K562 (cell line): ENCODE data around the gene SVIL. TPM values are rescaled to one million over a fixed set of nuclear protein-coding genes. Genes with fewer than 3 reads are reported as not detected.
A peak's percentile ranks its signal among the peaks of the same experiment; 100 is the strongest.

Source experiments
- ATAC-seq: fragments of 200-7000 bp; cut with Tn5 transposase; 3 replicates; pipeline ENCODE4 v1.9.1; 2020; ENCODE audit warnings: moderate library complexity
- BruUV-seq: library from RNA; stranded (reverse); fragments of 400-500 nt; replicated peaks from 2 replicates; lab custom pipeline; 2021; lab: Mats Ljungman, UMichigan
- CTCF ChIA-PET: fragments of 300-600 bp; formaldehyde crosslinking; extraction: SDS; loops from one replicate; lab custom pipeline; 2021; ENCODE audit warnings: low intra/inter-chr PET ratio; lab: Yijun Ruan, JAX
- POLR2A ChIA-PET: fragments of 300-600, 350-650 bp; sonication (Branson Sonifier 250); formaldehyde crosslinking; extraction: SDS; loops from one replicate; lab custom pipeline; 2021; ENCODE audit warnings: antibody characterized with exemption, inconsistent platforms; lab: Yijun Ruan, JAX
- DNase-seq, 4 experiments: peaks; one replicate each; pipeline versions ENCODE4 v3.0.0 to v3.0.0-alpha.2; 2011 to 2018; ENCODE audit warnings: low spot score in 3 of 4, mixed read lengths in 3 of 4; ENCODE audit errors: extremely low read depth in 1 of 4
- FAIRE-seq: peaks from 2 replicates; lab custom pipeline; 2011; peaks lifted over from hg19 to GRCh38; lab: Jason Lieb, UNC
- H2AFZ ChIP-seq: 2 replicates; pipeline ENCODE4 v1.6.0; 2011; ENCODE audit warnings: low read depth, low read length, control low read depth, inconsistent platforms
- H3K27ac ChIP-seq: fragments of 200-600 bp; 3 replicates; pipeline ENCODE4 v1.8.0; 2011; ENCODE audit warnings: low read depth, mild to moderate bottlenecking, control low read depth, inconsistent platforms, low read length, moderate library complexity, mixed read lengths; ENCODE audit errors: extremely low read depth
- H3K27me3 ChIP-seq, 2 experiments: fragments of 300-600 bp in 1 of 2; 2 replicates in 1 of 2; 3 replicates in 1 of 2; pipeline versions ENCODE4 v1.6.0 to v1.8.0; 2011; ENCODE audit warnings: inconsistent platforms in 2 of 2, low read length in 2 of 2, mild to moderate bottlenecking in 1 of 2, mixed read lengths in 1 of 2, moderate library complexity in 1 of 2; ENCODE audit not compliant: control insufficient read depth in 2 of 2, insufficient read depth in 2 of 2
- H3K36me3 ChIP-seq: fragments of 300-600 bp; 3 replicates; pipeline ENCODE4 v1.8.0; 2011; ENCODE audit warnings: mild to moderate bottlenecking, low read length, inconsistent platforms; ENCODE audit not compliant: control insufficient read depth, insufficient read depth
- H3K4me1 ChIP-seq, 2 experiments: fragments of 200-600 bp in 1 of 2; replicated peaks in 1 of 2; 2 replicates in 1 of 2; 3 replicates in 1 of 2; pipeline versions ENCODE4 v1.5.1 to v1.8.0; 2011; ENCODE audit warnings: inconsistent platforms in 2 of 2, low read length in 2 of 2, mild to moderate bottlenecking in 1 of 2, mixed read lengths in 1 of 2, moderate library complexity in 1 of 2; ENCODE audit not compliant: control insufficient read depth in 2 of 2, insufficient read depth in 2 of 2
- H3K4me2 ChIP-seq: 2 replicates; pipeline ENCODE4 v1.6.1; 2011; ENCODE audit warnings: low read length, control low read depth, inconsistent platforms, mixed read lengths; ENCODE audit not compliant: insufficient read depth
- H3K4me3 ChIP-seq: fragments of 200-600 bp; sonication (generic), shearing (Covaris generic); 2 replicates; pipeline ENCODE4 v1.5.1; 2016; ENCODE audit warnings: control low read depth, inconsistent platforms
- H3K79me2 ChIP-seq: fragments of 200-600 bp; 3 replicates; pipeline ENCODE4 v1.8.0; 2011; ENCODE audit warnings: low read length, inconsistent platforms; ENCODE audit not compliant: control insufficient read depth, insufficient read depth
- H3K9ac ChIP-seq, 2 experiments: 2 replicates each; pipeline versions ENCODE4 v1.6.0 to v1.6.1; 2011; ENCODE audit warnings: low read depth in 2 of 2, low read length in 2 of 2, control low read depth in 1 of 2, inconsistent platforms in 1 of 2, mild to moderate bottlenecking in 1 of 2, mixed read lengths in 1 of 2; ENCODE audit not compliant: insufficient read depth in 1 of 2
- H3K9me1 ChIP-seq: one replicate; pipeline ENCODE4 v1.6.0; 2011; ENCODE audit warnings: inconsistent platforms, mild to moderate bottlenecking, low read length, moderate library complexity; ENCODE audit not compliant: control insufficient read depth, insufficient read depth
- H3K9me3 ChIP-seq: replicated peaks from 2 replicates; pipeline ENCODE4 v1.5.1; 2011; ENCODE audit warnings: low read depth, low read length, inconsistent platforms; ENCODE audit not compliant: control insufficient read depth, insufficient read depth
- H4K20me1 ChIP-seq: replicated peaks from 2 replicates; pipeline ENCODE4 v1.6.1; 2011; ENCODE audit warnings: low read length, inconsistent platforms, mixed read lengths; ENCODE audit not compliant: control insufficient read depth, insufficient read depth
- C11orf30 ChIP-seq: fragments of 450-650 bp; IDR thresholded peaks from 2 replicates; pipeline ENCODE4 v1.6.1; 2016; ENCODE audit warnings: low read depth, mild to moderate bottlenecking
- CSDE1 ChIP-seq, 2 experiments: fragments of 450-650 bp; IDR thresholded peaks; 2 replicates each; pipeline ENCODE4 v1.6.1; 2016; ENCODE audit warnings: mild to moderate bottlenecking in 1 of 2
- FOSL1 ChIP-seq: fragments of 200-800 bp; sonication (Bioruptor generic); conservative IDR thresholded peaks from 2 replicates; pipeline ENCODE4 v1.6.1; 2016; ENCODE audit warnings: missing genetic modification characterization, missing compliant biosample characterization
- JUND ChIP-seq, 2 experiments: IDR thresholded peaks; 2 replicates in 1 of 2; 3 replicates in 1 of 2; pipeline ENCODE4 v1.6.1; 2011; ENCODE audit warnings: borderline replicate concordance in 2 of 2, low read depth in 2 of 2, low read length in 2 of 2, improper control_type of control experiment in 1 of 2, missing biosample characterization in 1 of 2, missing genetic modification characterization in 1 of 2, missing genetic modification reagents in 1 of 2
- ZNF316 ChIP-seq: fragments of 450-650 bp; IDR thresholded peaks from 2 replicates; pipeline ENCODE4 v1.6.1; 2016
- WGBS: fragments of 100-300 bp; shearing (Covaris generic); methylation state at CpG from one replicate; pipeline ENCODE4 v1.1.6; 2016; ENCODE audit warnings: low coverage, mixed read lengths; ENCODE audit not compliant: insufficient coverage; ENCODE audit errors: missing lambda C conversion rate; 5-methylcytosine and 5-hydroxymethylcytosine counted together
- in situ Hi-C: fragments of 300-500 bp; cut with MboI; formaldehyde crosslinking; loops from 4 replicates; pipeline ENCODE4 v1.15.0; 2018; ENCODE audit warnings: inconsistent platforms, mixed read lengths
- intact Hi-C: fragments of 100-400 bp; cut with micrococcal nuclease; formaldehyde crosslinking; loops from 2 replicates; pipeline ENCODE4 v1.14.2; 2022
- polyA plus RNA-seq, 8 experiments: library from polyadenylated mRNA; depleted of rRNA in 4 of 8; stranded (reverse) in 5 of 8; unstranded in 3 of 8; fragments of >200 nt; fragmentation: Nextera tagmentation in 2 of 8; fragmentation: Illumina TruSeq in 1 of 8; extraction: Ambion mirVana in 2 of 8; extraction: Trizol in 1 of 8; gene quantifications; 2 replicates each; pipeline versions ENCODE4 v1.2.1 to v1.2.3, GENCODE V29; 2011 to 2014; ENCODE audit warnings: inconsistent platforms in 1 of 8, missing spikeins in 1 of 8
- total RNA-seq, 7 experiments: library from RNA; depleted of rRNA in 6 of 7; stranded (reverse); fragments of >200 nt in 6 of 7; fragmentation: Illumina TruSeq in 2 of 7; extraction: Trizol in 2 of 7; gene quantifications; 2 replicates each; pipeline versions ENCODE4 v1.2.1 to v1.2.3, GENCODE V29; 2011 to 2021; ENCODE audit warnings: low replicate concordance in 1 of 7
- TF ChIP-seq, protein P1 (sequence below), 2 experiments: fragments of 450-650 bp in 1 of 2; sonication (generic) in 1 of 2; formaldehyde crosslinking in 1 of 2; IDR thresholded peaks in 1 of 2; conservative IDR thresholded peaks in 1 of 2; 2 replicates each; pipeline versions ENCODE4 v1.6.1 to v1.8.1; 2016 to 2023; ENCODE audit warnings: mild to moderate bottlenecking in 2 of 2, moderate library complexity in 2 of 2, inconsistent platforms in 1 of 2, missing genetic modification reagents in 1 of 2

Gene SVIL
- total and polyA plus RNA-seq, 9 of the 15 experiments (the other 6 are each of a cell fraction or from before 2014, with no cell fraction given): under 0.01 to 0.18 (median 0.05) TPM; not detected in 3

DNA sequence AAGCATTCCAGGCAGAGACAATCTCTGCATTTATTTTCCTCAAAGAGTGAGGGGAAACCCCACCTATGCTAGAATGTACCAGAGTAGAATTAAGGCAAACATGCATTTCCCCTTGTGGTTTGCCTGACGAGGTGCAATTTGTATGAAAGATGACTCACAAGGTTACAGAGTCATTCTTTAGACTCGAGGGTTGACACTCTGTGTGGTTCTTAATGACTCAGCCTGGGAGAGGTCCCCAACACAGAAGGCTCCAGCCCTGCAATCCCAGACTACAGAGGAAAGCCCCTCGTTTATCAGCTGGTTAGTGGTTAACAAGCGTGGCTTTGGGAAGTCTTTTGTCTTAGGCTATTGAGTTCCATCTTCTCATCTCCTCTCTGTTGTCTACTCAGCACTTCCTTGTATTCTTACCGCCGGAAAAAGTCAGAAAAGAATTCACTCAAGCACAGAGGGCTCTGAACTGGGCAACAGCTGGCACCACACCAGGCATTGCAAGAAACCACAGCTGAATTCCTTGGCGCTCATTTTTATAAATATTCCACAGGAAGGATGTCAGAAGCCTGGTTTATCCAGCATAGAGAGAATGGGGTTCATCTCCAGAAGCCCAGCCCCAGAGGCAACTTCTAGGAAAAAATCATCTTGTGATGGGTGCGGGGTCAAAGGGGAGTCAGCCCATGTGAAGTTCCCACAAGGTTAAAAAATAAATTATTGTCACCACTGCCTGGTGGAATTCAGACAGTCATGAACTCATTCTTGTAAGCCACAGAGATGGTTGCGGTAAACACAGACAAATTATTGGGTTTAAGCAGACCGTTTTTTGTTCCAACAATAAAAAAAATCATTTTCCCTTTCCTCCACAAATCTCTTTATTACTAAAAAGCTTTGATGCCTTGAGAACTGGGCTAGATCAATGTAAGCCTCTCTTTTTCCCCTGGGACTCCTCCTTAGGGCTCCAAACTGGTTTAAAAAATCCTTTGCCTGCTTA lies 24.5 kb upstream of the SVIL start:
- intact Hi-C loops: no loop called here
- H3K4me2 ChIP-seq: no peak overlapping the region

More for the DNA sequence above, 24.5 kb upstream of the SVIL start:
- Histone ChIP-seq H3K79me2 (no peaks in the 10 kb centered on the region), H3K4me1 (no peaks in the 10 kb centered on the region), H3K27ac (no peak overlapping the region), H3K36me3 (no peaks in the 10 kb centered on the region), H3K4me3 (no peak overlapping the region), H3K27me3 (no peaks in the 10 kb centered on the region)
- ChIA-PET CTCF (no interaction called here), POLR2A (no interaction called here)
- ATAC-seq: no peak
- in situ Hi-C loops: no loop called here
- TF ChIP-seq, protein P1, sequence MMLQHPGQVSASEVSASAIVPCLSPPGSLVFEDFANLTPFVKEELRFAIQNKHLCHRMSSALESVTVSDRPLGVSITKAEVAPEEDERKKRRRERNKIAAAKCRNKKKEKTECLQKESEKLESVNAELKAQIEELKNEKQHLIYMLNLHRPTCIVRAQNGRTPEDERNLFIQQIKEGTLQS (IDR thresholded peaks at IDR 0.05): peak; percentile 60
- TF ChIP-seq, protein P1 (CRISPR knock-in tag; conservative IDR thresholded peaks at IDR 0.05): no peak
- TF ChIP-seq C11orf30 (0 out of 2 replicates have a peak, but pooled peaks have one; percentile 10), CSDE1 (IDR thresholded peaks at IDR 0.05) (no peak), JUND (IDR thresholded peaks at IDR 0.05; ENCODE audit: borderline replicate concordance, low read depth, low read length) (peak; percentile 30; the same call in 1 of the 2 replicates), JUND (tag; IDR thresholded peaks at IDR 0.05; ENCODE audit: borderline replicate concordance, low read depth, low read length) (no peak; the same call in 2 of the 3 replicates), FOSL1 (tag) (peak; percentile 68), ZNF316 (0 out of 2 replicates have a peak, but pooled peaks have one; percentile 5)
- TF ChIP-seq, all 486 proteins: peak for 5
- FAIRE-seq (peak; percentile 59), DNase-seq (peak in 2 of 4 experiments; percentile 9 to 13)
- H4K20me1 ChIP-seq: no peaks in the 10 kb centered on the region
- H3K9me1 ChIP-seq: no peaks in the 10 kb centered on the region
- no peak overlapping the region for H3K9ac ChIP-seq
- WGBS: 0% methylated on average over 10 of the region's 10 CpGs
- no peaks in the 10 kb centered on the region for H3K9me3 ChIP-seq
- no TSS peak for BruUV-seq
- no peak overlapping the region for H2AFZ ChIP-seq
